KOPT-K1 (cell line): Measurements from ENCODE around the gene RPTOR.

Source experiments
- H3K27ac ChIP-seq: fragments of 200-600 bp; sonication (generic); 2 replicates; pipeline ENCODE4 v1.5.1; 2016; ENCODE audit warnings: antibody characterized with exemption, mild to moderate bottlenecking, low read depth, low read length; ENCODE audit not compliant: poor library complexity, severe bottlenecking
- H3K36me3 ChIP-seq: fragments of 200-600 bp; sonication (generic); 2 replicates; pipeline ENCODE4 v1.5.1; 2017; ENCODE audit warnings: antibody characterized with exemption, mild to moderate bottlenecking, low read length, moderate library complexity; ENCODE audit not compliant: insufficient read depth
- H3K9me3 ChIP-seq: fragments of 200-600 bp; sonication (generic); 2 replicates; pipeline ENCODE4 v1.5.1; 2017; ENCODE audit warnings: antibody characterized with exemption, low read length, mild to moderate bottlenecking; ENCODE audit not compliant: insufficient read depth, poor library complexity, severe bottlenecking

The RPTOR gene

GRCh38 chr17:80833952-80834892 lies 289.6 kb downstream of the RPTOR start:
- peak overlapping the region; percentile 90 for H3K27ac ChIP-seq

DNA sequence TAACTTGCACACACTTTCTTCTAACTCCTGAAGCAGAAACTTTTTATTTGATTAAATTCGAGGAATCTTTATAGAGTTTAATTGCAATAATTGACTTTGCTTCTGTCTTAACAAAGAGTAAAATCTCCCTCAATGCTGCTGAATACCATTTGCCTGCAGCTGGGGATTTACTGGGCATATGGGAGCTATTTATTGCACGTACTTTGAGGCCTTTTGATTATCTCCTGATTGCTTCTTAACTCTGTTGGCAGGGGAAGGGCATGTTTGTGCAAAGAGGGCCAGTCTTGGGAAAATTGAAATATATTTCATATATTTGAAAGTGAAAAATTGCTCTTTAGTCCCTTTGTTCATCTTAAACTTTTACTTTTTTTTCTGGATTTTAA lies 290.2 kb downstream of the RPTOR start:
- Histone ChIP-seq H3K27ac (no peak overlapping the region), H3K36me3 (peaks cover 24% of the 10 kb centered on the region), H3K9me3 (no peaks in the 10 kb centered on the region)

More at GRCh38 chr17:80833952-80834892, 289.6 kb downstream of the RPTOR start:
- H3K9me3 ChIP-seq, result no peaks in the 10 kb centered on the region
- H3K36me3 ChIP-seq, result peaks cover 18% of the 10 kb centered on the region; the same call in 1 of the 2 replicates

DNA sequence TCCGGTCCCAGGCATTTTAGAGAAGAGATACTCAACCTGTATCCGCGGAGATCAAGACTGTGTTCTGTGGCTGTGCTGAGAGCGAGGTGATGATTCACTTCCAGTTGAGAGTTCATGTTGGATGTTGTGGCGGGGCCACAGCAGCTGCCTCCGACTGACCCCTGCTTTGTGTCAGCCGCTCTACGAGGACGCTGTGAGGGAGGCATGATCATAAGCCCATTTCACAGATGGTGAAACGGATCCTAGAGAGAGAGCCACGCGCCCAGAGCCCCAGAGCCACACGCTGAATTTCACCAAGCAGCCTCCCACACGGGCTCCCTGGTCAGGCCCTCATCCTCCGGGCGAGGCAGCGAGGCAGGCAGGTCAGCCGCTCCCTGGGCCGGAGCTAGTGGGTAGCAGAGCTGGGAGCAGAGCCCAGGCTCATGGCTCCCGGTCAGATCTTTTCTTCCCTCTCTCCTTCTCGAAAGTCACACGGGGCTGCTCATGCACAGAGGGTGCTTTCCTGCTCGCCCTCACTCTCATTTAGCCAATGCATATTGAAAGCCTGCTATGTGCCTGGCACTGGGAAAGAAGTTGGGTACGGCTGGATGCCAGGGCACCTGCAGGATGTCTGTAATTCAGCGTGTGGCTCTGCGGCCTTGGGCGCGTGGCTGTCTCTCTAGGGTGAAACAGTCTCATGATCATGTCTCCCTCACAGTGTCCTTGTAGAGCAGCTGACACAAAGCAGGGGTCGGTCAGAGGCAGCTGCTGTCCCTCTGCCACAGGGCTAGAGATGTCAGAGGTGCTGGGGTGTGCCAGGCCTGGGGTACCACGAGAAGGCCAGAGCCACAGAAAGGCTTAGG lies 291.4 kb downstream of the RPTOR start:
- Histone ChIP-seq H3K9me3 (no peaks in the 10 kb centered on the region), H3K27ac (peak overlapping the region; percentile 20), H3K36me3 (peaks cover 24% of the 10 kb centered on the region)

DNA sequence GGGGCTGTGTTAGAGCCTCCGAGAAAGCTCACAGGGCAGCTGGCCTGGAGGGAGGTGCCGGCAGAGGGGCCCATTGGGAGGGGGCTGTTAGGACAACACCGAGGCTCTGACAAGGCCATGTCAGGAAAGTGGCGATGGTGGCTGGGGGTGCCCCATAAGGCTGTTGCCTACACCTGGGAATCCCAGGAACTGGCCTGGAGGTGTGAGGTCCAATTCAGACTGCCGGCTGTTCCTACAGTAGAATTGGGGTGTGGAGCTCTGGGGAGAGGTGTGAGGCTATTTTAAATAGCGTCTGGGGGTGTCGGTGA lies 292.0 kb downstream of the RPTOR start:
- Histone ChIP-seq H3K27ac (peak overlapping the region; percentile 20), H3K36me3 (peaks cover 28% of the 10 kb centered on the region), H3K9me3 (no peaks in the 10 kb centered on the region)

GRCh38 chr17:80836971-80837481 lies 292.4 kb downstream of the RPTOR start:
- Histone ChIP-seq H3K36me3 (peaks cover 32% of the 10 kb centered on the region), H3K27ac (peak overlapping the region; percentile 11)

DNA sequence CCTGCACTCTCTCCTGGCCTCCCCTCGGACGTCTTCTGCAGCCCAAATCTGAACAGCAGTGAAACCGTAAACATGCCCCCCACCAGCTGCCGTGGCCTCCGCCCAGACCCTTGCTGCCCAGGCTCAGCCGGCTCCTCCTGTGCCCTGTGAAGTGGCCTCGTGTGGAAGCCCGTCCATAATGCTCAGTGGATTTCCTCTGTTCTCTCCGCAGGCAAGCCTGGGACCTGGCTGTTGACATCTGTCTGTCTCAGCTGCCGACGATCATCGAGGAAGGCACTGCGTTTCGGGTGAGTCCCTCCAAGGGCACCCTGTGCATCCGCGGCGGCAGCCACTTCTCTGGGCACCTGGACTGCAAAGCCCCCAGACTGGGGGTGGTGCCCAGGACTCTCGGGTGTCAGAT lies 293.1 kb downstream of the RPTOR start:
- no peaks in the 10 kb centered on the region for H3K9me3 ChIP-seq
- peaks cover 37% of the 10 kb centered on the region for H3K36me3 ChIP-seq
- H3K27ac ChIP-seq, result peak overlapping the region; percentile 63

More at GRCh38 chr17:80836971-80837481, 292.4 kb downstream of the RPTOR start:
- no peaks in the 10 kb centered on the region for H3K9me3 ChIP-seq

DNA sequence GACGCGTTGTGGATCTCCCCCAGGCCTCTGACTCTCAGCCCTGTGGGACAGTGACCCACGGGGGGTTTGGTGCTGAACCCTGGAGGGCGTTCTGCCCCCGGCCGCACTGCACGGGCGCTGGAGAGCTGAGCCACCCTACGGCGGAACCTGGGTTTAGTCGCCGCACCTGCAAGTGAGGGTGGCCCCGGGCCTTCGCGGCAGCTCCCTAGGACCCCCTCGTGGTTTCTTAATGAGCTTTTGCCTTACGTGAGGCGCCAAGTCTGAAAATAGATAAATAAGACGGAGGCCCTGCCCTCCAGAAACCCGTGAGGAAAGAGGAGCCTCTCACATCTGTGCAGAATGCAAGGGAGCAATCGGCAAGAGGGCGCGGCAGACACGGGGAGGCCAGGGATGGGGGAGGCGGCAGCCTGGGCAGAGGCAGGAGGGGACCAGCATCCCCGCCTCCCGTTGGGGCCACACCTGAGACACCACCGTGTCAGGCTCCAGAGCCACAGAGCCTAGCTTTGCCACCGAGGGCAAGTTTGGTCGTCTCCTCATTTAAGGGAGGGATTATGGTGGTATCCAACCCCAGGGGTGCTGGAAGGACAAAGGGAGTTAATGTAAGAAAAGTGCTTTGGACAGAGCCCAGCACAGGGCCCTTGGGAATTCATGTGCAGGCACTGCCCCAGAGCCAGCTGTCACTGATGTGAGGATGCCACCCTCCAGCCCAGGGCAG lies 293.8 kb downstream of the RPTOR start:
- Histone ChIP-seq H3K36me3 (peaks cover 39% of the 10 kb centered on the region), H3K9me3 (no peaks in the 10 kb centered on the region), H3K27ac (peak overlapping the region; percentile 63)

DNA sequence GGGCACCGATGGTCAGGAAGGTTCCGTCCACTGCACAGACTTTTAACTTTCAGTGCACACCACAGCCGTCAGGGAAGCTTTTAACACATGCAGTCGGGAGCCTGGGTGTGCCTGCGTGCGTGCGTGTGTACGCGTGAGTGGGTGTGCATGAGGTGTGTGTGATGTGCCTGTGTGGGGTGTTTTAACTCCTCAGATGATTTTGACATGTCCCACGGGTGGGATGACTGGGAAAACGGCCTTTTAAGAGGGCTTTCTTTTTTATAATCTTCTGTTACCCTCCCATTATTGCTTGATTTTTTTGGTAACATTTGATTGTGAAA lies 294.3 kb downstream of the RPTOR start:
- peaks cover 40% of the 10 kb centered on the region for H3K36me3 ChIP-seq
- H3K9me3 ChIP-seq, result no peaks in the 10 kb centered on the region
- H3K27ac ChIP-seq, result peak overlapping the region; percentile 63

DNA sequence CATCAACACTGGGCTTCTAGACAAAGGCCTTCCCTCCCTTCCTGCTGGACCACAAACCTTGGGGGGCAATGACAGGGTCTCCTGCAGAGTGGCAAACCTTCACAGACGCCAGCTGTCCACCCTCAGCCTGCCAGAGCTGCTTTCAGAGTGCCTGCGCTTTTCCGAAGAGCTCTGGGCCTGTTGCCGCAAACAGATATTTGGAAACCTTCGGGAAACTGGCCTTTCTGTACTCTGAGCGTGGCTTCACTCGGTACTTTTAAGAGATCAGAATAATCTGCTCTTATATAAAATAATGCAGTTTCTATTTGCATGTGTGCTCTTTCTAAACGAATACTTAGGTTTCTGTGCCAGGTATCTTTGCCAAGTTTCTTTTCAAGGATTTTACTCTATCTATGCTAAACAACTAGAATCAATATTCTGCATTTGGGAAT lies 294.9 kb downstream of the RPTOR start:
- H3K36me3 ChIP-seq, result peaks cover 42% of the 10 kb centered on the region
- H3K9me3 ChIP-seq, result no peaks in the 10 kb centered on the region
- H3K27ac ChIP-seq, result peak overlapping the region; percentile 63

- Histone ChIP-seq H3K36me3 (peaks cover 47% of the 10 kb centered on the region), H3K9me3 (no peaks in the 10 kb centered on the region), H3K27ac (peak overlapping the region; percentile 6)
These were observed 295.3 kb downstream of the RPTOR start for GRCh38 chr17:80839970-80840369.

GRCh38 chr17:80842456-80843013 lies 297.9 kb downstream of the RPTOR start:
- Histone ChIP-seq H3K36me3 (peaks cover 64% of the 10 kb centered on the region), H3K9me3 (no peaks in the 10 kb centered on the region), H3K27ac (peak overlapping the region; percentile 14)

DNA sequence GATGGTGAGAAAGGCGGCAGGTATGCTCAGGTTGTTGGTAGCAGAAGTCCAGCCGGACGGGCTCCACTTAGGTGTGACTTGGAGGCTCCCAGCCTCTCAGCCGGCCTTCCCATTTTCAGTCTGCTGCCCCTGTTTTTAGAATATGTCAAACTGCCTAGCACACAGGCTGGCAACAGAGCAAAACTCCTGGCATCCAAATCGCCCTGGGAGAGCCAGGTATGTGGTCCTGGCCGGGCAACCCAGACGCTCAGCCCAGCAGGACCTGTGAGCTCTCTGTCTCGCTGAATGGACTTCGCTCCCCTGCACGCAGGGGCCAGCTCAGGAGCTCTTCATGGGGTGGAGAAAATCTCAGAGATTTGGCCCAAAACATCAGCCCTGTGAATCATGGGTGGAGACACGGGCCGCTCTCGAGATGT lies 299.1 kb downstream of the RPTOR start:
- Histone ChIP-seq H3K36me3 (peaks cover 62% of the 10 kb centered on the region), H3K27ac (no peak overlapping the region), H3K9me3 (no peaks in the 10 kb centered on the region)

GRCh38 chr17:80844418-80844990 lies 299.9 kb downstream of the RPTOR start:
- peak overlapping the region; percentile 89 for H3K27ac ChIP-seq

More at GRCh38 chr17:80844418-80844990, 299.9 kb downstream of the RPTOR start:
- Histone ChIP-seq H3K36me3 (peaks cover 66% of the 10 kb centered on the region), H3K9me3 (no peaks in the 10 kb centered on the region)
